Natural killer cell (primary cell): Measurements from ENCODE around the gene CERS6. TPM values are rescaled to one million over a fixed set of nuclear protein-coding genes. Genes with fewer than 3 reads are reported as not detected.
A peak's percentile ranks its signal among the peaks of the same experiment; 100 is the strongest.

Source experiments
- ATAC-seq, 3 donors: fragments of 150-1000 bp in 2 of 3; fragments of 200-7000 bp in 1 of 3; cut with Tn5 transposase; 1 replicate in 1 of 3; 2 replicates in 2 of 3; pipeline ENCODE4 v1.10.0; 2021; ENCODE audit warnings: mild to moderate bottlenecking in 2 of 3, moderate library complexity in 2 of 3
- DNase-seq, 2 donors: peaks; one replicate each; pipeline versions ENCODE4 v3.0.0 to v3.0.0-alpha.2; 2013 to 2021; ENCODE audit warnings: mixed read lengths in 1 of 2
- H3K27ac ChIP-seq: one replicate; pipeline ENCODE4 v1.5.1; 2013; ENCODE audit warnings: mild to moderate bottlenecking, low read length
- H3K27me3 ChIP-seq: one replicate; pipeline ENCODE4 v1.6.1; 2013; ENCODE audit warnings: low read length; ENCODE audit not compliant: control insufficient read depth, insufficient read depth
- H3K36me3 ChIP-seq: one replicate; pipeline ENCODE4 v1.6.1; 2013; ENCODE audit warnings: low read length; ENCODE audit not compliant: control insufficient read depth, insufficient read depth
- H3K4me1 ChIP-seq: one replicate; pipeline ENCODE4 v1.6.1; 2013; ENCODE audit warnings: low read length; ENCODE audit not compliant: control insufficient read depth, insufficient read depth
- H3K4me3 ChIP-seq: one replicate; pipeline ENCODE4 v1.5.1; 2013; ENCODE audit warnings: low read length
- H3K9me3 ChIP-seq: one replicate; pipeline ENCODE4 v1.6.1; 2013; ENCODE audit warnings: low read length; ENCODE audit not compliant: control insufficient read depth, insufficient read depth
- H3K27ac Mint-ChIP-seq, 2 donors: one replicate each; pipeline ENCODE4 v1.8.0; 2022; ENCODE audit warnings: mild to moderate bottlenecking in 2 of 2, mixed read lengths in 2 of 2, moderate library complexity in 1 of 2
- H3K27me3 Mint-ChIP-seq, 2 donors: one replicate each; pipeline ENCODE4 v1.8.0; 2022; ENCODE audit warnings: low read depth in 2 of 2, mixed read lengths in 2 of 2
- H3K36me3 Mint-ChIP-seq: one replicate; pipeline ENCODE4 v1.8.0; 2022; ENCODE audit warnings: mixed read lengths
- H3K4me1 Mint-ChIP-seq, 2 donors: one replicate each; pipeline ENCODE4 v1.8.0; 2022; ENCODE audit warnings: mixed read lengths in 2 of 2
- H3K4me3 Mint-ChIP-seq: one replicate; pipeline ENCODE4 v1.8.0; 2022; ENCODE audit warnings: mild to moderate bottlenecking, moderate library complexity, mixed read lengths
- H3K9me3 Mint-ChIP-seq, 2 donors: one replicate each; pipeline ENCODE4 v1.8.0; 2022; ENCODE audit warnings: mixed read lengths in 2 of 2
- CTCF ChIP-seq: fragments of 200-600 bp; IDR thresholded peaks from one replicate; pipeline ENCODE4 v1.8.0; 2022; ENCODE audit warnings: antibody characterized with exemption
- WGBS: methylation state at CpG from one replicate; pipeline ENCODE4 v1.1.7; 2013; ENCODE audit warnings: missing lambda C conversion rate; ENCODE audit not compliant: insufficient coverage; 5-methylcytosine and 5-hydroxymethylcytosine counted together
- intact Hi-C: fragments of 100-400 bp; cut with micrococcal nuclease; formaldehyde crosslinking; loops from one replicate; pipeline ENCODE4 v1.14.2; 2022
- total RNA-seq, 4 donors: library from RNA; stranded (reverse); fragments of 120-200 nt in 1 of 4; gene quantifications; one replicate each; pipeline versions ENCODE4 v1.2.3 to v1.2.4, GENCODE V29; 2013 to 2022

CERS6 gene
- total RNA-seq, 3 donors from 2014 or later (not counting 1 experiment from before 2014, with no cell fraction given), result 9.1 to 13.5 (median 11.8) TPM

DNA sequence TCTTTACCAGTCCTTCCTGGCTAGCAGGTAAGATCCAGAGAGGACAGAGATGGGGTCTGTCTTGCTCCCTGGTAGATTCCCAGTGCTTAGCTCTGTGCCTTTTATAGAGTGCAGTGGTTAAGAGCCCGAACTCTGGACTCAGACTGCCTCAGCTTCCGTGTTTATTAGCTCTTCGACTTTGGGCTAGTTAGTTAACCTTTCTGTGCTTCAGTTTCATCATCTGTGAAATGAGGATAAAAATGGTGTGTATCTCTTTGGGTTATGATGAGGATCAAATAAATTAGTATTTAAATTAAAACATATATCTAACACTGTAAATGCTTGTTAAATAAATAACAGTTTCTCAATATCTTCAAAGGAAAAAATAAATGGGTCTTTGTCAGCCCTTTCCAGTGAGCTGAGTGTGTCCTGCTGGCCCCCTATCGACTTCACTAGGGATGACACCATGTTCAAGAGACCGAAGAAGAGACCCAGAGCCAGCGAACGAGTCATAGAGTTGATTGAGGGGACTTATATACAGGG, 38.2 kb downstream of the CERS6 start:
- Histone ChIP-seq H3K4me1 (peaks cover 14% of the 10 kb centered on the region), H3K9me3 (no peaks in the 10 kb centered on the region), H3K27me3 (no peaks in the 10 kb centered on the region), H3K27ac (no peak overlapping the region), H3K4me3 (no peak overlapping the region), H3K36me3 (no peaks in the 10 kb centered on the region)
- no peak overlapping the region for H3K4me3 Mint-ChIP-seq
- H3K27me3 Mint-ChIP-seq, result no peaks in the 10 kb centered on the region
- intact Hi-C loops, result loop anchor here (5.0 kb wide), 1 partner anchor 37 kb away; the partner anchor contains the start of gene CERS6
- no peak for ATAC-seq
- peaks cover 50 to 63% of the 10 kb centered on the region in 2 donors for H3K4me1 Mint-ChIP-seq
- TF ChIP-seq CTCF, result no peak
- no peak overlapping the region for H3K27ac Mint-ChIP-seq
- 93% methylated on average over 7 of the region's 7 CpGs for WGBS
- DNase-seq, result peak in 1 of 2 donors; percentile 20
- no peaks in the 10 kb centered on the region for H3K36me3 Mint-ChIP-seq
- no peaks in the 10 kb centered on the region for H3K9me3 Mint-ChIP-seq

- 40% methylated on average over 1 of the region's 1 CpG for WGBS
- no peak for TF ChIP-seq CTCF
- Mint-ChIP-seq H3K36me3 (no peaks in the 10 kb centered on the region), H3K4me1 (peaks cover 40 to 50% of the 10 kb centered on the region in 2 donors), H3K4me3 (no peak overlapping the region), H3K27me3 (no peaks in the 10 kb centered on the region), H3K9me3 (no peaks in the 10 kb centered on the region), H3K27ac (no peak overlapping the region)
- Histone ChIP-seq H3K27me3 (no peaks in the 10 kb centered on the region), H3K27ac (no peak overlapping the region), H3K36me3 (no peaks in the 10 kb centered on the region), H3K4me3 (no peak overlapping the region), H3K9me3 (no peaks in the 10 kb centered on the region), H3K4me1 (peaks cover 6% of the 10 kb centered on the region)
- intact Hi-C loops, result no loop called here
- DNase-seq (no peak), ATAC-seq (peak in 1 of 3 donors; percentile 44)
These were observed 39.5 kb downstream of the CERS6 start for GRCh38 chr2:168495524-168495923.

DNA sequence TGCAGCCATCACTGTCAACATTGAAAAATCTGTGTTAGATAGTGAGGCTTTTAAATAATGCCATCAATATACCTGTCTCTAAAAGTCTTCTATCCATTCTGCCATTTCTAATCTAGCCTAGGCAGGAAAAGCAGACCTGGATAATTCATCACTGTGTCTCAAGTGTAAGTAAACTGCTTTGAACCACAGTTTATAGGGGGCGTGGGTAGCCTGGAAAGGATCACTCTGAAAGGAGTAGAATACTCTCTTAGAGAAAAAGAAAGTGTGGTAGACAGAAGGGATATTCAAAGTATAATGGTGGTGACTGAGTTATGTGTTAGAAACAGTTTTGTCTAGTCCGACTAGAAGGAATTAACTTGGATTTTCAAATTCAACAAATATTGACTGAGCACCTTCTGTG, 40.8 kb downstream of the CERS6 start:
- Mint-ChIP-seq H3K4me3 (no peak overlapping the region), H3K9me3 (no peaks in the 10 kb centered on the region), H3K27ac (no peak overlapping the region), H3K4me1 (peaks cover 32 to 41% of the 10 kb centered on the region in 2 donors), H3K36me3 (no peaks in the 10 kb centered on the region), H3K27me3 (no peaks in the 10 kb centered on the region)
- Histone ChIP-seq H3K4me1 (no peaks in the 10 kb centered on the region), H3K27me3 (no peaks in the 10 kb centered on the region), H3K27ac (no peak overlapping the region), H3K4me3 (no peak overlapping the region), H3K9me3 (no peaks in the 10 kb centered on the region), H3K36me3 (no peaks in the 10 kb centered on the region)
- ATAC-seq, result no peak
- DNase-seq, result no peak
- TF ChIP-seq CTCF, result no peak
- WGBS, result 90% methylated on average over 2 of the region's 2 CpGs
- intact Hi-C loops, result no loop called here

GRCh38 chr2:168499500-168499899, 43.4 kb downstream of the CERS6 start:
- Histone ChIP-seq H3K27ac (no peak overlapping the region), H3K4me3 (no peak overlapping the region), H3K9me3 (no peaks in the 10 kb centered on the region), H3K4me1 (no peaks in the 10 kb centered on the region), H3K36me3 (no peaks in the 10 kb centered on the region), H3K27me3 (no peaks in the 10 kb centered on the region)
- H3K9me3 Mint-ChIP-seq, result peaks cover 2 to 4% of the 10 kb centered on the region in 2 donors
- intact Hi-C loops, result no loop called here
- no peak overlapping the region for H3K4me3 Mint-ChIP-seq
- no peaks in the 10 kb centered on the region for H3K36me3 Mint-ChIP-seq
- 59% methylated on average over 4 of the region's 4 CpGs for WGBS
- no peak for DNase-seq
- no peak for TF ChIP-seq CTCF
- H3K27me3 Mint-ChIP-seq, result no peaks in the 10 kb centered on the region
- H3K27ac Mint-ChIP-seq, result no peak overlapping the region
- peaks cover 35 to 41% of the 10 kb centered on the region in 2 donors for H3K4me1 Mint-ChIP-seq
- no peak for ATAC-seq
